Mucosa of rectum (tissue), 2 donors: Measurements from ENCODE around the gene NFIX.

Experiments used
- H3K27ac ChIP-seq, 2 donors: one replicate each; pipeline ENCODE4 v1.7.0; 2013; ENCODE audit warnings: inconsistent platforms in 2 of 2, low read depth in 2 of 2, low read length in 2 of 2
- H3K27me3 ChIP-seq, 2 donors: one replicate each; pipeline ENCODE4 v1.7.0; 2013; ENCODE audit warnings: low read length in 2 of 2; ENCODE audit not compliant: control insufficient read depth in 2 of 2, insufficient read depth in 2 of 2
- H3K36me3 ChIP-seq, 2 donors: one replicate each; pipeline ENCODE4 v1.7.0; 2013; ENCODE audit warnings: low read length in 2 of 2; ENCODE audit not compliant: control insufficient read depth in 2 of 2, insufficient read depth in 2 of 2
- H3K4me1 ChIP-seq, 2 donors: one replicate each; pipeline ENCODE4 v1.7.0; 2013; ENCODE audit warnings: low read length in 2 of 2, mild to moderate bottlenecking in 1 of 2; ENCODE audit not compliant: control insufficient read depth in 2 of 2, insufficient read depth in 2 of 2
- H3K4me3 ChIP-seq, 2 donors: one replicate each; pipeline ENCODE4 v1.7.0; 2013; ENCODE audit warnings: low read length in 2 of 2
- H3K9ac ChIP-seq, 2 donors: one replicate each; pipeline ENCODE4 v1.7.0; 2013; ENCODE audit warnings: low read length in 2 of 2, low read depth in 1 of 2, mild to moderate bottlenecking in 1 of 2
- H3K9me3 ChIP-seq, 2 donors: one replicate each; pipeline ENCODE4 v1.7.0; 2013; ENCODE audit warnings: low read length in 2 of 2; ENCODE audit not compliant: control insufficient read depth in 2 of 2
- donor health status: healthy.
- donor health status: Normal muscosa, but diverticular disease.

The NFIX gene

DNA sequence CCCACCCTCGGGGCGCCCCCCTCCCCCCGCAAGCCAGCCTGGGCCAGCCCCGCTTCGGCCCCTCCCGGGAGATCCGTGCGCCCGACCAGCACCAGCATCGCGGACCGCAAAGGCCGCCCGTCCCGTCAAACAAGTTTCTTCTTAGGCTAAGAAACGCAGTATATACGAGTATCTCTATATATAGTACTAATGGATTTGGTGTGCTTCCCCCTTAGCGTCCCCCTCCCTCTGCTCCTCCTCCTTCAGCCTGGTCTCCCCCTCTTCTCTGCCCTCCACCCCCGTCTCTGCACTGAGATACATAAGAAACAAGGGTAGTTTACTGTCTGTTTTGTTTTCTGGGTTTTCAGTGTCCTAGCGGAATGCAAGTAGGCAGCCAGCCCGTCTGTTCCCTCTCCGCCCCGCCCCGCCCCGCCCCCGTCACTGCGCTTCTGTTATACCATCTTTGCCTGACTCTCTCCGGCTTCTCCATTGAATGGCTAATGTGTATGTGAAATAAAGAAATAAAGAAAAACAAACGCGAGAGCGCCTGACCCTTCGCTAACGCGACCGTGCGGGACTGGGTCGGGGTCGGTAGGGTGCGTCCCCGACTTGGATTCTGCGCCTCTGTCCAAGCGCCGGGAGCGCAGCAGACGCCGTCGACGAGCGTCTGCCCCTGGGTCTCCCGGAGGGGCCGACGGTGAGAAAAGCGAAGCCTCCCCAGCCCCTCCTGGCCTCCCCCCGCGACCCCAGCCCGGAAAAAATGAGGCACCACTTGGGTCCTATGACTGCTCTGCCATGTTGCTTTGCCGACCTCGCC lies 103.2 kb downstream of the NFIX start:
- peak overlapping the region; percentile 18 to 67 for H3K9ac ChIP-seq

DNA sequence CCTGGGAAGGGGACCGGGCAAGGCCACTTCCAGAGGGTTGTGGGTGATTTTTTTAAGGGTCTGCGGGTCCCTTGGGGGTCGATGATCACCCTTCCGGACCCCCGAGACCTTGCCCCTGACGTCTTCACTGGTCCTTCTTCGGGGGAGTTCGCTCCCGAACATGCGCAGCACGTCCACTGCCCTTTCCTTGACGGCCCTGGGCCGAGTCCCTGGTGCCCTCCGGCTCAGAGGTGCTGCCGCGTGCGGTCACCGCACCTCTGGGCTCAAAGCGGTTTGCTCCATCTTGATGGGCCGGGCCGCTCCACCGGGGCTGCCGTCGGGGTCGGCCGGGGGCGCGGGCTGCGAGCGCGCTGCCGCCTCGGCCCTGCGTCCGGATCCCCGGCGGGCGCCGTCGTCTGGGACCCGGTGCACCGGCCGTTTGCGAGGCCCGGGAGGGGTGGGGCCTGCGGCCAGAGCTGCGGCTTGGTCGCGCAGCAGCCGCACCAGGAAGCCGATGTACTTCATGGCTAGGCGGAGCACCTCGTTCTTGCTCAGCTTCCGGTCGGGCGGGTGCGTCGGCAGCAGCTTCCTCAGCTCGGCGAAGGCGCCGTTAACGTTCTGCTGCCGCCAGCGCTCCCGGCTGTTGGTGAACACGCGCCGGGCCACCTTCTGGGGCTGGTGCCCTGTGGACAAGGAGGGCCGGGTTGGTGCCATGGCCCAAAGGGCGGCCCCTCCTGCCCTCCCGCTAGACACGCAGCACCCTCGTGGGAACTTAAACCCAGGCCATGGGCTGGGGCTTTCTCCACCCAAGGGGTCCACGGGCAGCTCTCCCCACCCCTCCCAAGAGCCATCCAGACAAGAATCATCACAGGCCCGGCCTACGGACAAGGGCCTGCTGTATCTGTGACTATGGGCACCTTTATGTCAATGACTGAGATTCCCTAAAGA lies 104.1 kb downstream of the NFIX start:
- Histone ChIP-seq H3K4me1 (peaks cover 21 to 27% of the 10 kb centered on the region in 2 donors), H3K4me3 (peak overlapping the region; percentile 57 to 63), H3K27ac (peak overlapping the region; percentile 75 to 91), H3K36me3 (no peaks in the 10 kb centered on the region), H3K27me3 (no peaks in the 10 kb centered on the region), H3K9ac (peak overlapping the region; percentile 67 to 70), H3K9me3 (no peaks in the 10 kb centered on the region)

More for the DNA sequence above, 103.2 kb downstream of the NFIX start:
- Histone ChIP-seq H3K4me3 (peak overlapping the region; percentile 57 to 63), H3K4me1 (peaks cover 20 to 28% of the 10 kb centered on the region in 2 donors), H3K36me3 (no peaks in the 10 kb centered on the region), H3K27me3 (no peaks in the 10 kb centered on the region), H3K27ac (peak overlapping the region; percentile 75 to 91), H3K9me3 (no peaks in the 10 kb centered on the region)

DNA sequence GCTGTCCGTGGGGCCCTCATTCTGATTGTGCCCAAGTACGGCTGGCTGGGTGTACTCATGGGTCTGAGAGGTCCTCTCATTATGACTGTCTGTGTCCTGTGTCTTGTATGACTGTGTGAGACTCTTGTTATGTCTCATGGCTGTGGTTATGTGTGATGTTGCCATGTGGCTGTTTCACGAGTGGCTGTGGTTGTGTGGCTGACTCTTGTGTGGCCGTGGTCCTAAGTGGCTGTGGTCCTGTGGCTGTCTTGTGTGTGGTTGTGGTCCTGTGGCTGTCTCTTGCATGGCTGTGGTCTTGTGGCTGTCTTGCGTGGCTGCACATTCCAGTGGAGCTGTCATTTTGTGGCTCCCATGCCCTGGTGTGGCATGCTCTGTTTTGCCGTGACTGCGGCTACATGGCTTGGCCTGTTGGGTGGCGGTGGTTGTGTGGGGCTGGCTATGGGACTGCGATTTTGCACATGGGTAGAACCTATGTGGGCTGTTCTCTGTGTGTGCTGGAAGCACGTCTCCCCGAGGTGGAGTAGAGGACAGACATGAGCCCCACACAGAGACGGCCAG lies 104.8 kb downstream of the NFIX start:
- peak overlapping the region; percentile 73 to 91 for H3K27ac ChIP-seq
- peaks cover 21 to 27% of the 10 kb centered on the region in 2 donors for H3K4me1 ChIP-seq
- H3K4me3 ChIP-seq, result peak overlapping the region; percentile 57 to 63
- H3K9ac ChIP-seq, result peak overlapping the region; percentile 67 to 70
- no peaks in the 10 kb centered on the region for H3K36me3 ChIP-seq
- no peaks in the 10 kb centered on the region for H3K27me3 ChIP-seq
- no peaks in the 10 kb centered on the region for H3K9me3 ChIP-seq

DNA sequence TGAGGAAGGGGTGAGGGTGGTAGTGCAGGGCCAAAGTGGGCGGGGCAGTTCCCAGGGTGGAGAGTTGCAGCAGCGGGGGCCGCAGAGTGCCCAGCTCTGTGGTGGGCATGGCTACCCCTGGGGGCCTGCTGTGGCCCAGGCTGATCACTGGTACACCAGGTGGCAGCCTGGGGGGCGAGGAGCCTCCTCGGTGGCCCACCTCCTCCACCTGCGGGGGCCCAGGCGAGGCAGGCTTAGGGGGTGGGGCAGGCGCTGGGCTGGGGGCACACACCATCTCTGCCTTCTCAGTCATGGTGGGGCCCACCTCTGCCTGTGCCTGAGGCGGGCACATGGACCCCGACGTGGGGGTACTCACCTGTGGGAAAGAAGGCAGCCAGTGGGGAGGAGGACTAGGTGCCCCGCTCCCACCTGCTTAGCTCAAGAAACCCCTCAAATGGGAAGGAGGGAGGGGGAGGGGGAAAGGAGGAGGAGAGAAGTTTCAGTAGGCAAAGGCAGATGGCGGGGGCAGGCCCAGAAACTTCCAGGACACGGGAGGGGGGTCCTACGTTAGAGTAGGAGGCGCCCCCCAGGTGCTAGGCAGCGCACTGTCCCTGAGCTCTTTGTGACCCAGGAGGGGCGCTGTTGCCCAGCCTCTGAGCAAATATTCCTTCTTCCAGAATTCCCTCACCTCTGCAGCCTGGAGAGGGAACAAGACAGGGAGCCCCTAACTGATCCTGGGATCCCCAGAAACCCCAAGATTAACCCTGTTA lies 105.7 kb downstream of the NFIX start:
- H3K27ac ChIP-seq, result no peak overlapping the region
- H3K4me1 ChIP-seq, result peaks cover 18 to 27% of the 10 kb centered on the region in 2 donors
- H3K27me3 ChIP-seq, result no peaks in the 10 kb centered on the region
- H3K36me3 ChIP-seq, result no peaks in the 10 kb centered on the region
- H3K4me3 ChIP-seq, result peak overlapping the region in 1 of 2 donors; percentile 69
- no peaks in the 10 kb centered on the region for H3K9me3 ChIP-seq
- no peak overlapping the region for H3K9ac ChIP-seq

DNA sequence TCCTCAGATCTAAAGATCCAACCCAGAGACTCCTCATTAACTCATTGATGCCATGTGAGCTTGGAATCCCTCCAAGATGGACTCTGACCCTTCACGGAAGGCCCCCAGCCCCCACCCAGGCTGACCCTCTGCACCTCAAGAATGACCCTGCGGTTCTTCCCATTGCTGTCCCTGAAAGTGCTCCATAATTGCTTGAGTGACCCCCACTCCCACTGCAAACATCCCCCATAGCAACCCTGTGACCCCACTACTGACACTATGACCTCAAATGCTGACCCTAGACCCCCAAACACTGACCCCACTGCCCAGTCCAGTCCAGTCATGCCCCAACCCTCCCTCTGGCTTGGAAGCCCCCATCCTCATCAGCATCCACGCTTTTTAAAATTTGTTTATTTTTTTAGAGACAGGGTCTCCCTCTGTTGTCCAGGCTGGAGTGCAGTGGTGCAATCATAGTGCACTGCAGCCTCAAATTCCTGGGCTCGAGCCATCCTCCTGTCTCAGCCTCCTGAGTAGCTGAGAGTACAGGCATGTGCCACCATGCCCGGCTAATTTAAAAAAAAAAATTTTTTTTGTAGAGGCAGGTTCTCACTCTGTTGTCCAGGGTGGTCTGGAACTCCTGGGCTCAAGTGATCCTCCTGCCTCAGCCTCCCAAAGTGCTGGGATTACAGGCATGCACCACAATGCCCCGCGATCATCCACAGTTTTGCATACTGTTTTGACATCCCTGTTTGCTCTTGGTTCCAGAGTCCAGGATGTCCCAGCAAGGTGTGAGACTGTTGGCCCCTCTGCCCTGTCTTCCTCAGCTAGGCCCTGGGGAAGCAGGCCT lies 106.5 kb downstream of the NFIX start:
- Histone ChIP-seq H3K27ac (peak overlapping the region; percentile 66 to 77), H3K9me3 (no peaks in the 10 kb centered on the region), H3K27me3 (no peaks in the 10 kb centered on the region), H3K36me3 (no peaks in the 10 kb centered on the region), H3K4me3 (peak overlapping the region; percentile 50 to 69), H3K4me1 (peaks cover 18 to 27% of the 10 kb centered on the region in 2 donors), H3K9ac (peak overlapping the region; percentile 10 to 65)

DNA sequence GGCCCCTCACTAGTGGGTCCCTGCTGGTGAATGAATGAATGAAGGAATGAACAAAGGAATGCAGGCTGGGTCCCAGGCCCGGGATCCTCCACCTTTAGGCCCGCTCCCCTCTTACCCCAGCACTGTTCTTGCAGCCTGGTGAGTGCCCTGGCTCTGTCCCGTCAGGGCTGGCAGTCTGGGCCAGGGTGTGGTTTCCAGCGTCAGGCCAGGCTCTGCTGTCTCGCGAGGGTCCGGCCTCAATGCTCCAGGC lies 107.1 kb downstream of the NFIX start:
- H3K27me3 ChIP-seq, result no peaks in the 10 kb centered on the region

DNA sequence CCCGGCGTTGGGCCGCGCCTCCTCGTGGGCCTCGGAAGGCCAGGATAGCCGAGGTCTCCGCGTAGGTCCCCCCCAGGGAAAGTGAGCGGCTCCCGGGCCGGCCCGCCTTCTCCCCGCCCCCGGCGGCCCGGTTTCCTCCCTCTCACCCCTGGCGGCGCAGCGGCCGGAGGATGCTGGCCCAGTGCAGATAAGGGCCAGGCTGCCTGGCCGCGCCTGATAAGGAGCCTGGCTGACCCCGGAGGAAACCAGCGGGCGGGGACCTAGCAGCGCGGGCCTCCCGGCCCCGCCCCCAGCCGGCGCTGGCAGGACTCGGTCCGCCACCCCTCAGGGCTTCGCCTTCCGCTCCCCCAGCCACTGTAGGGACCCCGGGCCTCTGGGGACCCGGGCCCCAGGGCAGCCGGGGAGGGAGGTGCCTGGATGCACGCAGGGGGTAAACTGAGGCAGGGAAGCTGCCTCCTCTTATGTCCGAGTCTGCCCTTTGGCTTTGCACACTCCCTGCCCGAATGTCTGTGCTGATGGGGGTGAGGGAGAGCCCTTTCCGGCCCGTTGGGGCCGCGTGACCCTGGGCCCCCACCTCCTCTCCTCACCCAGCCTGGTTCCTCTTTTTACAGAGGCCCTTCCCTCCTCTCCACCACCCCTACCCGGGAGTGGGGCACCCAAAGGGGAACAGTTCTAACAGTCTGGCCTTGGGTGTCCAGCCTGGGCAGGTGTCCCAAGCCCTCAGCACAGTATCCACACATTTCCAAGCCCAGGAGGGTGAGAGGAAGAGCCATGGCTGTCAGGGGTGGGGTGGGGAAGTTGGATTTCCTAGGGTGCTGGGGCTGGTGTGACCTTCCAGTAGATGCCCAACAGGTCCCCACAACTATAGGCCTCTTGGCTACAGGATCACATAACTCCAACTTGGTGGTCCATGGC lies 107.6 kb downstream of the NFIX start, which contains the start of gene LYL1:
LYL1 (minus strand) TSS at position 193 of the 915 bp plus-strand sequence. CDS start 1,687 bp downstream, outside the sequence.
- H3K9me3 ChIP-seq, result no peaks in the 10 kb centered on the region
- no peaks in the 10 kb centered on the region for H3K27me3 ChIP-seq
- peak within 1 kb of the TSS; percentile 66 to 77 for H3K27ac ChIP-seq
- peaks cover 4 to 5% of the 10 kb centered on the region in 2 donors for H3K36me3 ChIP-seq
- H3K4me3 ChIP-seq, result peak within 1 kb of the TSS; percentile 50 to 69
- H3K4me1 ChIP-seq, result peaks cover 18 to 27% of the 10 kb centered on the region in 2 donors
- peak within 1 kb of the TSS; percentile 10 to 65 for H3K9ac ChIP-seq

More for the DNA sequence above, 107.1 kb downstream of the NFIX start:
- H3K36me3 ChIP-seq, result peaks cover under 1% of the 10 kb centered on the region in 2 donors
- H3K27ac ChIP-seq, result peak overlapping the region; percentile 66 to 77
- H3K4me1 ChIP-seq, result peaks cover 18 to 27% of the 10 kb centered on the region in 2 donors
- H3K9ac ChIP-seq, result peak overlapping the region; percentile 10 to 65
- H3K4me3 ChIP-seq, result peak overlapping the region; percentile 50 to 69
- H3K9me3 ChIP-seq, result no peaks in the 10 kb centered on the region

DNA sequence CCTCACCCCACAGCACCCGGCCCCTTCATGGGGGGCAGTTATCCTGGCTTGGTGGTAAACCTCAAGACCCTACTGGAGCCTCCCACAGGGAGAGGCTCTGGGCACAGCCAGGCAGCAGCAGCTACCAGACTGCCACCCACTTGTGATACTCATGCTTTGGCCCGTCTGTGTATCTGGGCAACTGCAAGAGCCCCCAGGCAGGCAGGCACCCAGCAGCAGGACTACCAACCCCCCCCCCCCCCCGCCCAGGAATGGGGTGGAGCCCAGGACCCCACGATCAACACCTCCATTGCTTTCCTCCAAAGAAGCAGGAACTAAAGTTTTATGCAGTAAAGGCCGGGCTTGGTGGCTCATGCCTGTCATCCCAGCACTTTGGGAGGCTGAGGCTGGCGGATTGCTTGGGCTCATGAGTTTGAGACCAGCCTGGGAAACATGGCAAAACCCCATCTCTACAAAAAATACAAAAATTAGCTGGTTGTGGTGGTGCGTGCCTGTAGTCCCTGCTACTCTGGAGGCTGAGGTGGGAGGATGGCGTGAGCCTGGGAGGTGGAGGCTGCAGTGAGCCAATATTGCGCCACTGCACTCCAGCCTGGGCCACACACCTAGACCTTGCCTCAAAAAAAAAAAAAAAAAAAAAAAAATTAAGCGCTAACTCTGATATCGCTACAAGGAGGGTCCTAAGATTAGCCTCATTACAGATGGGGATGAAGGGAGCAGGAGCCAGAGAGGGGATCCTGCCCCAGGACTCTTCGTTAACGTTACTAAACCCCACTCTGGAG lies 108.5 kb downstream of the NFIX start:
- H3K27ac ChIP-seq, result peak overlapping the region; percentile 66 to 84
- peak overlapping the region; percentile 45 to 73 for H3K4me3 ChIP-seq
- no peaks in the 10 kb centered on the region for H3K27me3 ChIP-seq
- H3K9me3 ChIP-seq, result no peaks in the 10 kb centered on the region
- peak overlapping the region in 1 of 2 donors; percentile 14 for H3K9ac ChIP-seq
- peaks cover 18 to 25% of the 10 kb centered on the region in 2 donors for H3K4me1 ChIP-seq
- H3K36me3 ChIP-seq, result peaks cover 4 to 5% of the 10 kb centered on the region in 2 donors
